Stomach smooth muscle (tissue), 2 donors: ENCODE measurements around the gene ZNF423.

Experiments
- H3K27ac ChIP-seq: one replicate; pipeline ENCODE4 v1.7.0; 2013; ENCODE audit warnings: mild to moderate bottlenecking, low read length, inconsistent platforms
- H3K27me3 ChIP-seq, 2 donors: one replicate each; pipeline ENCODE4 v1.7.0; 2013; ENCODE audit warnings: low read length in 2 of 2; ENCODE audit not compliant: insufficient read depth in 2 of 2, control insufficient read depth in 1 of 2
- H3K36me3 ChIP-seq, 2 donors: one replicate each; pipeline ENCODE4 v1.7.0; 2013; ENCODE audit warnings: low read length in 2 of 2; ENCODE audit not compliant: control insufficient read depth in 2 of 2, insufficient read depth in 2 of 2
- H3K4me1 ChIP-seq: one replicate; pipeline ENCODE4 v1.7.0; 2013; ENCODE audit warnings: low read length; ENCODE audit not compliant: control insufficient read depth, insufficient read depth
- H3K4me3 ChIP-seq, 2 donors: one replicate each; pipeline ENCODE4 v1.7.0; 2013; ENCODE audit warnings: low read length in 2 of 2
- H3K9ac ChIP-seq, 2 donors: one replicate each; pipeline ENCODE4 v1.7.0; 2013; ENCODE audit warnings: low read length in 2 of 2, mild to moderate bottlenecking in 1 of 2
- H3K9me3 ChIP-seq, 2 donors: one replicate each; pipeline ENCODE4 v1.7.0; 2013; ENCODE audit warnings: low read length in 2 of 2; ENCODE audit not compliant: control insufficient read depth in 2 of 2
- donor health status: healthy.
- donor health status: Pancreatic carcinoma.

The ZNF423 gene

DNA sequence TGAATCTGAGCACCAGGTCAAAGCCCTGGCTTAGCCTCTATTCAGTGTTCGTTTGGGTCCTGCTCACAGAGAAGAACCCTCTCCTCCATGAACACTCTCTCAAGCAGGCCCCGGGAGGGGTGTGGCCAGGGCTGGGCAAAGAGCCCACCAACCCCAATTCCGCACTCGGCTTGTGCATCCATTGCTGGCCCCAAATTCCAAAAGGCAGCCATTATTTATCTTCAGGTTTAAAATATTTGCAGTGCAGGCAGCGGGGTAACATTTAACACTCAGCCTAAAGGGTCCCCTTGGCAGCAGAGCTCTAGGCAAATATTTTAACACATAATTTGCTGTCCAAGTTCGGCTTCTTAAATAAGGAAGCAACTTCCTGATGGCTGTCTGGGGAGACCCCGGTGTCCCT lies 115.7 kb downstream of the ZNF423 start:
- Histone ChIP-seq H3K9ac (no peak overlapping the region), H3K27ac (no peak overlapping the region), H3K4me1 (peaks cover 6% of the 10 kb centered on the region), H3K4me3 (no peak overlapping the region), H3K36me3 (no peaks in the 10 kb centered on the region), H3K27me3 (no peaks in the 10 kb centered on the region), H3K9me3 (no peaks in the 10 kb centered on the region)

DNA sequence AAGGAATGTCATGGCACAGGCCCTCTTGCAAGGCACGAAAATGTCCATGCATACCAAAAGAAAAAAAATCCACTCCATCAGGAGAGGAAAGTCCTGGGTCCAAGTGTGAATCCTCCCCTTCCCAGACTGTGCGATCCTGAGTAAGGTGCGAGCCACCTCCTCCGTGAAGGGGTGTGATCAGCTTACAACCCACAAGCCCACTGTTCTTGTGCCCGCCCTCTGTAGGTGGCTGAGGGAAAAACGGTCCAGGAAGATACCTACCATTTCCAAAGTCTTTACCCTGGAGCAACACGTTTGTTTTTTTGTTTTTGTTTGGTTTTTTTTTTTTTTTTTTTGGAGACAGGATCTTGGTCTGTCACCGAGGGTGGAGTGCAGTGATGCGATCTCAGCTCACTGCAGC lies 116.5 kb downstream of the ZNF423 start:
- no peaks in the 10 kb centered on the region for H3K9me3 ChIP-seq
- H3K27me3 ChIP-seq: no peaks in the 10 kb centered on the region
- H3K36me3 ChIP-seq: no peaks in the 10 kb centered on the region
- H3K4me1 ChIP-seq: peaks cover 6% of the 10 kb centered on the region
- no peak overlapping the region for H3K9ac ChIP-seq
- H3K4me3 ChIP-seq: no peak overlapping the region
- no peak overlapping the region for H3K27ac ChIP-seq

DNA sequence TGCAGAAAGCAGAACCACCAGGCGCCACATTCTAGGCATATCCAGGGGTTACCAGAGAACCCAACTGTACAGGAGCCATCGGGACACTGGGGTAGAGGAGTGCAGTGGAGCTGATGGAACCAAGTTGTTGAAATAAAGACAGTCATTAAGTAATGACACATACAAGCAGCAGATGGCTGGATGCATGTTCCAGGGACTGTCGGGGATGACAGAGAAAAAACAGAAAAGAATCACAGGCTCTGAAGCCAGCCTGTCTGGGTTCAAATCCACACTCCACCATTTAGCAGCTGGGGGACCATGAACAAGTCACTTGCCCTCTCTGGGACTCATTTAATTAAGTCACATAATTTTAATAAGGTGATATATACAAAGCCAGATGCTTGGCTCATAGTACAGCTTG lies 117.1 kb downstream of the ZNF423 start:
- Histone ChIP-seq H3K27me3 (no peaks in the 10 kb centered on the region), H3K9ac (no peak overlapping the region), H3K4me1 (peaks cover 10% of the 10 kb centered on the region), H3K4me3 (no peak overlapping the region), H3K36me3 (no peaks in the 10 kb centered on the region), H3K27ac (no peak overlapping the region), H3K9me3 (no peaks in the 10 kb centered on the region)

DNA sequence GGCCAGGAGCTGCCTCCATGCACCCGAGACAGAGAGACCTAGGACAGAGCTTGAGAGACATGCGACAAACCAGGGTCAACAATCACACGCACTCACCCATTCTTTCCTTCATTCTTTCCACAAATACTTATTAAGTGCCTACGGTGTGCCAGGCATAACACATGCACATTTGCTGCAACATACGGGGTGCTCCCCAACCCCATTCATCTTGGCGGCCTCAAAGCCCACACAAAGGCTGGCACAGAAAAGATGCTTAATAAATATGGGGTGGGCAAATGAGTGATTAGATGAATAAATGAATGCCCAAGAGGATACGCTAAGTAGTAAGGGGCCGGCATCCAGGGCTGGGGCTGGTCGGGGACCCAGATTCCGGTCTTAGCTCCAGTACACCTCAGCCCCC lies 117.9 kb downstream of the ZNF423 start:
- H3K4me1 ChIP-seq: peaks cover 10% of the 10 kb centered on the region
- no peak overlapping the region for H3K27ac ChIP-seq
- H3K9me3 ChIP-seq: no peaks in the 10 kb centered on the region
- no peaks in the 10 kb centered on the region for H3K36me3 ChIP-seq
- H3K4me3 ChIP-seq: no peak overlapping the region
- H3K9ac ChIP-seq: no peak overlapping the region
- H3K27me3 ChIP-seq: no peaks in the 10 kb centered on the region

DNA sequence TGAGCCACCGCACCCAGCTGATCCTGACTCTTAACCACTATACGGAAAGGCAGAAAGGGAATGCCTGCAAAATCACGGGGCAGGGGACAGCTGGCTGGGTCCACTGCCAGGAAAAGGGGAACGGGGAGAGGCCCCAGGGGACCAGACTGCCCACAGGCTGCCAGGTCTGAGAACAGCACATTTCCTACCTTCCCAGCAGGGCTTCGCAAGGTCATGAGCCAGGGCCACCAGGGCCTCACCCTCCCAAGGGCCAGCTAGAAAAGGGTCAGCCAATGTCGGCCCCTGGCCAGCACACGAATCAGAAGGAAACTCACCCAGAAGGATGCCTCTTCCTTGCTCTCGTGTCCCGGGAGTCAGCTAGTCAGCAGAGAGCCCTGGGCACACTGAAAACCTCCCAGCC lies 118.4 kb downstream of the ZNF423 start:
- H3K27me3 ChIP-seq: no peaks in the 10 kb centered on the region
- no peak overlapping the region for H3K27ac ChIP-seq
- H3K36me3 ChIP-seq: no peaks in the 10 kb centered on the region
- H3K4me1 ChIP-seq: peaks cover 10% of the 10 kb centered on the region
- no peak overlapping the region for H3K4me3 ChIP-seq
- peaks cover 0 to 3% of the 10 kb centered on the region in 2 donors for H3K9me3 ChIP-seq
- no peak overlapping the region for H3K9ac ChIP-seq

DNA sequence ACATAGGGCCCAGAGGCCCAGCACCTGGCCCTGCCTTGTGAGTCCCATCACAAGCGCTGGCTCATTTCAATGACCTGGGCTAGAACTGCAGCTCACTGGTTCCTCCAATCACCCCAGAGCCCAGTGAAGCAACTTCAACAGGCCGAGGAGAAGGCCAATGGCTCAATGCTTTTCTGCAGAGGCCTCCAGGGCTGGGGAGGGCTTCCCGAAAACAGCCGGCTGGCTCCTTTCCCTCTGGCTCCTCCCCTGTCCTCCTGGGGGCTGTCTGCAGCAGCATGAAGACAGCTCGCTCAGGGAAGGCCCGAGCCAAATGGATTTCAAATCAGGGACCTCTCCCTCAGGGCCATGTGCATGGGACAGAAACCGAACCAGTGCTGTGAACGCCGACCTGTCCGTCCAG lies 121.6 kb downstream of the ZNF423 start:
- Histone ChIP-seq H3K36me3 (peaks cover 3 to 5% of the 10 kb centered on the region in 2 donors), H3K4me3 (no peak overlapping the region), H3K9ac (no peak overlapping the region), H3K4me1 (peaks cover 6% of the 10 kb centered on the region), H3K27me3 (no peaks in the 10 kb centered on the region), H3K9me3 (peaks cover 0 to 15% of the 10 kb centered on the region in 2 donors), H3K27ac (no peak overlapping the region)

DNA sequence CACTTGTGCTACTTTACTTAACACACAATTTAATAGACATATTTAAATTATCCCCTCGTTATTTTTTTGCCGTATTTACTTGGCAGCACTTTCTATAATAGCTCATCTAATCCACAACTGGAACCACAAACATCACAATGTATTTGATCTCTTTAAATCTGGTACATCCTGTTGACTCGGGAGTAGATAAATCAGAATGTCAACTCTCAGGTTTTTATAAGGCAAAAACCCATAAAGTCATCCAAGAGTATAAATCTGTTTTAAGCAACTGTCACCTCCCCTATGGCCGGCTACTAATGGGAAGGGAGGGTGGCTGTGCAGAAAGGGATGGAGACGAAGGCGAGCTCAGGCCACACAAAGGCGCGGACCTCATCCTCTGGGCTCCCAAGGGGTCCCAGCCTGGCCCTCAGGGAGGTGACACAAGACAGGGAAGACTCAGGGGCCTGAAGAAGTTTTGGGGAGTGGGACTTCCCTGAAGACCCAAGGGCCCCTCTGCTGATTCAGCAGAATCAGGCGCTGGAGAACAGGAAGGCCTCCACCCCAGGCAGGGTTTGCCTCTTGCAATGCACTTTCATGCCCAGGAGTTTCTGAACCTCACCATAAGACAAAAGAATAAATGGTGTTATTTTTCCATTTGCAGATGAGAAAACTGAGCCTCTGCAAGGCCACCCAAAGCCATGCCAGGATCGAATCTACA lies 122.5 kb downstream of the ZNF423 start:
- Histone ChIP-seq H3K36me3 (peaks cover 3 to 5% of the 10 kb centered on the region in 2 donors), H3K4me3 (no peak overlapping the region), H3K4me1 (peaks cover 6% of the 10 kb centered on the region), H3K27me3 (no peaks in the 10 kb centered on the region), H3K9me3 (peaks cover 0 to 15% of the 10 kb centered on the region in 2 donors), H3K27ac (no peak overlapping the region), H3K9ac (no peak overlapping the region)

DNA sequence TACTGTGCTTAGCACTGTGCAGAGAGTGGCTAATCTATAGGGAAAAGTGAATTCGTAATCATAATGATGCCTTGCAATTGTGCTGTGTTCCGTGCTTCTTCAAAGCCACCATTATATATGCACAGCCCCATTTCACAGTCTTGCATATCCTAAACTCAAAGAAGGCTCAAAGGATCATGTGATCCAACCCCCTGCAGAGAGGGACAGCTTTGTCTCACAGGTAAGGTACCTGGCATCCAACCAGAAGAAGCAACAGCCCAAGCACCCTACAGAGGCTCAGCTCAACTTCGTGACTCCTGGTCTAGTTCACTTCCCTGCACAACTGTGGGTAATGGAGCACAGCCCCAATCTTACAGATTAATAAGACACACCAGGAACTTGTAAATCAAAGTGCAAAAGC lies 124.0 kb downstream of the ZNF423 start:
- Histone ChIP-seq H3K4me1 (peaks cover 6% of the 10 kb centered on the region), H3K27me3 (no peaks in the 10 kb centered on the region), H3K9me3 (peaks cover 0 to 15% of the 10 kb centered on the region in 2 donors), H3K4me3 (no peak overlapping the region), H3K9ac (no peak overlapping the region), H3K36me3 (peaks cover 3 to 5% of the 10 kb centered on the region in 2 donors), H3K27ac (no peak overlapping the region)

DNA sequence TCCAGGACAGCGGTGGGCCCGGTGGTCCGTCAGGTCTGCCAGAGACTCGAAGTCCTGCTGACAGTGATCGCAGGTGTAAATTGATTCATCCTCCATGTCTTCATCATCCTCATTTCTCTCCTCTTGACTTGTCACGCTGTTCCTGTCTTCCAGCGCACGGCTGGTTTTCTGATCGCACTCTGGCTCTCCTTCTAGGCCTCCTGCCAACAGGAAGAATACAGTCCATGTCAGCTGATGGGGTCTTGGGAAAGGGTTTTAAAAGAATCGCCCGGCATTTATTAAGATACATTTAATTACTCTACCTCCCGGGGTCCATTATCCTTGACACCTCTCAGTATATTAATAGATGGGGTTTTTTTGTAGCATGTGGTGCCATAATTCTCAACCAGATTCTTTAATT lies 125.1 kb downstream of the ZNF423 start:
- H3K9me3 ChIP-seq: peaks cover 0 to 15% of the 10 kb centered on the region in 2 donors
- H3K4me1 ChIP-seq: peaks cover 4% of the 10 kb centered on the region
- H3K27ac ChIP-seq: no peak overlapping the region
- H3K9ac ChIP-seq: no peak overlapping the region
- H3K4me3 ChIP-seq: no peak overlapping the region
- H3K36me3 ChIP-seq: peaks cover 3 to 5% of the 10 kb centered on the region in 2 donors
- H3K27me3 ChIP-seq: no peaks in the 10 kb centered on the region

DNA sequence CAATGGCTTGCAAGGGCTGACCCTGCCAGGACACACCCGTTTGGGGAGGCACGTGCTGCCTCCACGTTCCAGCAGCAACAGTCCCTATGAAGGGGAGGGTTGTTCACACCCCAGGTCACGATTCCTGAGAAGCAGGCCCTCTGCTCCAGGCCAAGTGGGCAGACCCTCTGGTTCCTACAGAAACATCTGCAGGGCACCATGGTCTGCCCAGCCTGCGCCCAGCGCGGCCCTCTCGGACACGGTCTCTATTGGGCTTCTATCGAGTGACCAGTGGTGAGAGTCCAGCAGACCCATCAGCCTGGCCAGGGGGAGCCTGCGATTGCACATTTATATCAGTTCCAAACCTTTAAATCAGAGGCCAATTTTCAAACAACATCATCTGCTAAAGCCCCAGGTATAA lies 128.3 kb downstream of the ZNF423 start:
- H3K4me3 ChIP-seq: no peak overlapping the region
- peaks cover 0 to 13% of the 10 kb centered on the region in 2 donors for H3K9me3 ChIP-seq
- no peak overlapping the region for H3K9ac ChIP-seq
- no peak overlapping the region for H3K27ac ChIP-seq
- H3K27me3 ChIP-seq: no peaks in the 10 kb centered on the region
- peaks cover 3 to 5% of the 10 kb centered on the region in 2 donors for H3K36me3 ChIP-seq
- H3K4me1 ChIP-seq: no peaks in the 10 kb centered on the region

DNA sequence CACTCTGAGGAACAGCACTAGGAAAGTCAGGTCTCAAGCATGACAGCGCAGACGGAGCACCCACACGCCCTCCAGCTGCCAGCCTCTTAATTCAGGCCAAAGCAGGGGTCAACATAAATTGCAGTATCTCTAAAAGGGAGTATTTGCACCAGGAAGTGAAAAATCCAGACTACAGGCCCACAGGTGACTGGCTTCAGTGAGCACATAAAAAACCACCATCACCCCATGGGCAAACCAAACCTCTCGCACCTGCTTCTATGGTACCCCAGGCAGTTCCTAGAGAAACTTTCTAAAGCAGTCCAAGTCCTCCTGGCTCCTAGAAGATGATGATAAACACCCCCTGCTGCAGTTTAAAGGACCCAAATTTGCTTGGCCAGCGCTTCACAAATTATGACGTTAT lies 129.8 kb downstream of the ZNF423 start:
- no peaks in the 10 kb centered on the region for H3K4me1 ChIP-seq
- no peak overlapping the region for H3K4me3 ChIP-seq
- no peak overlapping the region for H3K27ac ChIP-seq
- H3K9me3 ChIP-seq: peaks cover 0 to 9% of the 10 kb centered on the region in 2 donors
- no peaks in the 10 kb centered on the region for H3K27me3 ChIP-seq
- H3K36me3 ChIP-seq: peaks cover 3 to 5% of the 10 kb centered on the region in 2 donors
- no peak overlapping the region for H3K9ac ChIP-seq
